WERI-Rb-1 (cell line): ENCODE results near the gene ELAPOR2.
A peak's percentile ranks its signal among the peaks of the same experiment; 100 is the strongest.

Experiments
- DNase-seq: peaks from one replicate; pipeline ENCODE4 v3.0.0-alpha.2; 2020
- H3K27ac ChIP-seq: fragments of 250-450 bp; sonication (Bioruptor Pico); 2 replicates; pipeline ENCODE4 v1.5.1; 2020; ENCODE audit warnings: mild to moderate bottlenecking, moderate library complexity
- H3K27me3 ChIP-seq: fragments of 250-450 bp; sonication (Bioruptor Pico); 2 replicates; pipeline ENCODE4 v1.5.1; 2021; ENCODE audit warnings: mild to moderate bottlenecking, low read depth, moderate library complexity; ENCODE audit not compliant: insufficient read depth, severe bottlenecking
- H3K36me3 ChIP-seq: fragments of 250-450 bp; sonication (Bioruptor Pico); 2 replicates; pipeline ENCODE4 v1.5.1; 2020; ENCODE audit warnings: mild to moderate bottlenecking, moderate library complexity
- H3K4me3 ChIP-seq: 2 replicates; pipeline ENCODE4 v1.5.1; 2011; ENCODE audit warnings: low read depth, mild to moderate bottlenecking, control low read depth, low read length
- H3K9me3 ChIP-seq: fragments of 250-450 bp; sonication (Bioruptor Pico); 2 replicates; pipeline ENCODE4 v1.5.1; 2021; ENCODE audit warnings: mild to moderate bottlenecking, moderate library complexity; ENCODE audit not compliant: severe bottlenecking
- TF ChIP-seq, protein P1 (sequence below): IDR thresholded peaks from 2 replicates; pipeline ENCODE4 v1.5.1; 2011; ENCODE audit warnings: low read depth, mild to moderate bottlenecking, control low read depth, inconsistent platforms, low read length

Gene ELAPOR2

DNA sequence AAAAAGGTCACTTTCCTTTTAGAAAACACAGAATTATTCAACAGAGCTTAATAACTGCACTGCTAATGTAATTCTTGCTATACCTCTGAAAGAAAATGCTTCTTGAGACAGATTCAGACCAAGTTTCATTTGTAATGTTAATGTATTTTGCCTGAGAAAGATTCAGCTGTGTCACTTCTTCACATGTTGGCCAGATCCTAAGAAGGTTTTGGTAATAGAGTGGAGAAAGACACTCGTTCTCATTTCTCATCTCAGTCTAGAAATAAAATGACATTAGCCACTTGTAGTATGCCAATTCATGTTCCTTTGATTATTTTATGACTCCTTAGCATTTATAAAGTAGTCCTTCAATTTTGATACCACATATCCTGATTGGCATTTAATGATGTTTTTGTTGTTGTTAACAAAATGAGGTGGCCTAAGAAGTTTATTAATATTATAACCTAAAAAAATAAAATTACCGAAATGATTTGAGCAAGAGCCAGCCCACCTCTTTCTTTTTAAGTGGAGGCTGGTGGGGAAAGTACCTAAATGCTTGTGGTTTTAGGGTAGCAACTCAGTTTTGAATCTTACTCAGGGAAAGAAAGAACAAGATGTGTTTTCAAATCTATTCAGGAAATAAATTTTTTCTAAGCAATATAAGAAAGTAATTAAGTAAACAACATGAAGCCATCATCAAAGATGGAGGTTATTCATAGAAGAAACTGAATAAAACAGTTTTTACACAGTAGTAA lies 16.4 kb upstream of the ELAPOR2 start:
- Histone ChIP-seq H3K36me3 (no peaks in the 10 kb centered on the region), H3K27me3 (no peaks in the 10 kb centered on the region), H3K27ac (no peak overlapping the region), H3K9me3 (no peaks in the 10 kb centered on the region), H3K4me3 (no peak overlapping the region)
- TF ChIP-seq, protein P1, sequence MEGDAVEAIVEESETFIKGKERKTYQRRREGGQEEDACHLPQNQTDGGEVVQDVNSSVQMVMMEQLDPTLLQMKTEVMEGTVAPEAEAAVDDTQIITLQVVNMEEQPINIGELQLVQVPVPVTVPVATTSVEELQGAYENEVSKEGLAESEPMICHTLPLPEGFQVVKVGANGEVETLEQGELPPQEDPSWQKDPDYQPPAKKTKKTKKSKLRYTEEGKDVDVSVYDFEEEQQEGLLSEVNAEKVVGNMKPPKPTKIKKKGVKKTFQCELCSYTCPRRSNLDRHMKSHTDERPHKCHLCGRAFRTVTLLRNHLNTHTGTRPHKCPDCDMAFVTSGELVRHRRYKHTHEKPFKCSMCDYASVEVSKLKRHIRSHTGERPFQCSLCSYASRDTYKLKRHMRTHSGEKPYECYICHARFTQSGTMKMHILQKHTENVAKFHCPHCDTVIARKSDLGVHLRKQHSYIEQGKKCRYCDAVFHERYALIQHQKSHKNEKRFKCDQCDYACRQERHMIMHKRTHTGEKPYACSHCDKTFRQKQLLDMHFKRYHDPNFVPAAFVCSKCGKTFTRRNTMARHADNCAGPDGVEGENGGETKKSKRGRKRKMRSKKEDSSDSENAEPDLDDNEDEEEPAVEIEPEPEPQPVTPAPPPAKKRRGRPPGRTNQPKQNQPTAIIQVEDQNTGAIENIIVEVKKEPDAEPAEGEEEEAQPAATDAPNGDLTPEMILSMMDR, result no peak
- no peak for DNase-seq

DNA sequence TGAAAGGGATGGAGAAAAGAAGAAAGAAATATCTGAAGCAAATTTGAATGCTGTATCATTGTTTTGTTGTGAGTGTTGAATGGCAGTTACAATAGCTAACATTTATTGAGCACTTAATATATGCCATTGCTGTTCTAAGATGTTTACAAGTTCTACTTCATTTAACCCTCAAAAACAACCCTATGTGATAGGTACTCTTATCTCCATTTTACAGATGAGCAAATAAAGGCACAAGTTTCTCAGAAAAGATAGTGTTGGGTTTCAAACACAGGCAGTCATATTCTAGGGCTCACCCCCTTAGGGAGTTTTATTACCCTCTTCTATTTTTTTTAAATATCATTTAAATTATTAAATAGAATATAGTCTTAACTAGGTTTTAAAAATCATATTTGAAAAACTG lies 8.3 kb upstream of the ELAPOR2 start:
- Histone ChIP-seq H3K36me3 (no peaks in the 10 kb centered on the region), H3K9me3 (no peaks in the 10 kb centered on the region), H3K27me3 (no peaks in the 10 kb centered on the region), H3K27ac (no peak overlapping the region), H3K4me3 (no peak overlapping the region)
- no peak for DNase-seq
- TF ChIP-seq, protein P1, result no peak

DNA sequence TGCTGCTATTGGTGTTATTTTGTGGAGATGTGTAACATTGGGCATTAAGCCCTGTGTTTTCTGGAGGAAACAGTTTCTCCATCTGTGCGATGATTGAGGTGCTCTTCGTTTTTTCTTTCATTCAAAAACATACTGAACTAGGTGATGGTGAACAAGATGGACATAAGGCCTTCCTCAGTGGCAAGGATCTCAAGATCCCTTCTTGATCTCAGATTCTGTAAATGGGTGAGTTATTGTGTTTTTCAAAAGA lies 759 bp upstream of the ELAPOR2 start:
- no peak for DNase-seq
- Histone ChIP-seq H3K9me3 (no peaks in the 10 kb centered on the region), H3K36me3 (no peaks in the 10 kb centered on the region), H3K27ac (peak overlapping the region; percentile 77), H3K4me3 (peak overlapping the region; percentile 46), H3K27me3 (no peaks in the 10 kb centered on the region)
- TF ChIP-seq, protein P1, result no peak

DNA sequence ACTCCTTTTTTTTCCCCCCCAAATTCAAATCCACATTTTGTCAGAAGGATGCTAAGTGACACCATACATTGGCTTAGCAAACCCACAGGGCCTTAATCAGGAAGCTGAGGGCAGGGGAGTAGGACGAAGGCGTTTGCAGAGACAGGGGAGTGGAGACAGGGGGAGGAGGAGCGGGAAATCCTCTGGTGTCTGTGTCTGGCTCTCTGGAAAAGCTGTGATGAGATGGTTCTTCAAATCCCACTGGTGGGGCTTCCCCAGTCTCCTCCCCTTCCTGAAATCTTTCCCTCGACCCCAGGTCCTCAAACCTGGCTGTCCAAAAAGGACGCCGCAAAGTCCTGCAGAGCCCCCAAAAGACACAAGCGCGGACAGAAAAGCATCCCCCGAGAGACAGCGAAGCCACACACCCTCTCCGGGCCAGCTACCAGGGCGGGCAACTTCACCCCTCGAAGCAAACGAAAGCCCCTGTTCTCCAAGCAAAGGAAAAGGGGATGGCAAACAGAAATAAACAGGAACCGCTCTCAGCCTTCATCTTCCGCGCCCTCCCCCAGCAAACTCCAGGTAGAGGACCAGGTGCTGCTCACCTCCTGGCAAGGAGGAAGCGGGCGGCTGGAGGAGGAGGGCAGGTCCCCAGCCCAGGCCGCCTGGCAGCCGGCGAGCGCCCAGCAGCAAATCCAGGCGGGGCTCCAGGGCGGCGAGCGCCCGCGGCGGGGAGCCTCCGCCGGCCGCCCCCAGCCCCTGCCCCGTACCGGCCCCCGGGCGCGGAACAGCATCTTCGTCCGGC lies 520 bp downstream of the ELAPOR2 start:
- H3K27me3 ChIP-seq, result no peaks in the 10 kb centered on the region
- TF ChIP-seq, protein P1, result no peak
- DNase-seq, result peak; percentile 43
- H3K4me3 ChIP-seq, result peak overlapping the region; percentile 57
- no peaks in the 10 kb centered on the region for H3K36me3 ChIP-seq
- H3K27ac ChIP-seq, result peak overlapping the region; percentile 54
- no peaks in the 10 kb centered on the region for H3K9me3 ChIP-seq

DNA sequence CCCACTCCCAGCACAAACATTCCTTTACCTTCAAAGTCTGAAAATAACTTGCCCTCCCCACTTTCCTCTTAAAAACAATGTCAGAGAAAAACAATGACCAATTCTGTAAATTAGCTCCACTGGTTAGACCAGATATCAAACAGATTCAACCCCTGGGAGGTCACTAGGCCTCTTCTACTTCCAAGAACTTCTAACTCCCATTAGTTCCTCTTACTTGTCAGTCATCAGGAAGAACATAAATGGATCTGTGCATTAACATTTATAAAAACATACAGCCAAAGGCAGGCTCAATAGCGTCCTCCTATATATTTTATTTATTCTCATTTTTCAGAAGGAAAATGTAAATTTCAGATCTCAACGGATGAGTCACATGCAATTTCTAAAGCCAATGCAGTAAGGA lies 2.2 kb downstream of the ELAPOR2 start:
- DNase-seq, result no peak
- TF ChIP-seq, protein P1, result no peak
- no peak overlapping the region for H3K4me3 ChIP-seq
- no peaks in the 10 kb centered on the region for H3K27me3 ChIP-seq
- no peaks in the 10 kb centered on the region for H3K36me3 ChIP-seq
- H3K9me3 ChIP-seq, result no peaks in the 10 kb centered on the region
- no peak overlapping the region for H3K27ac ChIP-seq
